HEK293 (cell line): Measurements from ENCODE around the gene KIFC1.
A peak's percentile ranks its signal among the peaks of the same experiment; 100 is the strongest.

Experiments
- HOXD13 ChIP-seq: sonication (generic); formaldehyde crosslinking; IDR thresholded peaks from 2 replicates; pipeline ENCODE4 v1.8.0; 2022; ENCODE audit warnings: missing genetic modification reagents, borderline replicate concordance
- PRDM1 ChIP-seq: fragments of 450-650 bp; formaldehyde crosslinking; IDR thresholded peaks from 2 replicates; pipeline ENCODE4; 2016; ENCODE audit warnings: missing biosample characterization, missing genetic modification characterization
- RBAK ChIP-seq: fragments of 450-650 bp; formaldehyde crosslinking; IDR thresholded peaks from 2 replicates; pipeline ENCODE4 v1.5.1; 2016; ENCODE audit warnings: missing biosample characterization, missing genetic modification characterization
- TCF7L2 ChIP-seq: IDR thresholded peaks from 2 replicates; pipeline ENCODE4 v1.6.1; 2011; ENCODE audit warnings: low read depth, mild to moderate bottlenecking, inconsistent platforms, low read length, moderate library complexity, borderline replicate concordance
- ZBTB17 ChIP-seq: fragments of 450-650 bp; formaldehyde crosslinking; IDR thresholded peaks from 2 replicates; pipeline ENCODE4 v1.5.1; 2016; ENCODE audit warnings: missing biosample characterization, missing genetic modification characterization
- ZBTB21 ChIP-seq: fragments of 450-650 bp; formaldehyde crosslinking; IDR thresholded peaks from 2 replicates; pipeline ENCODE4 v1.5.1; 2017; ENCODE audit warnings: missing biosample characterization, missing genetic modification characterization
- ZNF112 ChIP-seq: fragments of 450-650 bp; formaldehyde crosslinking; IDR thresholded peaks from 2 replicates; pipeline ENCODE4 v1.5.0; 2017; ENCODE audit warnings: missing biosample characterization, missing genetic modification characterization
- ZNF157 ChIP-seq: fragments of 450-650 bp; formaldehyde crosslinking; IDR thresholded peaks from 2 replicates; pipeline ENCODE4 v1.5.1; 2016; ENCODE audit warnings: missing biosample characterization, missing genetic modification characterization
- ZNF16 ChIP-seq: fragments of 450-650 bp; formaldehyde crosslinking; IDR thresholded peaks from 2 replicates; pipeline ENCODE4 v1.5.1; 2016; ENCODE audit warnings: low read depth, missing biosample characterization, missing genetic modification characterization
- ZNF175 ChIP-seq: fragments of 450-650 bp; formaldehyde crosslinking; IDR thresholded peaks from 2 replicates; pipeline ENCODE4 v1.5.1; 2016; ENCODE audit warnings: missing biosample characterization, missing genetic modification characterization
- ZNF19 ChIP-seq: fragments of 450-650 bp; formaldehyde crosslinking; IDR thresholded peaks from 2 replicates; pipeline ENCODE4; 2016; ENCODE audit warnings: missing biosample characterization, missing genetic modification characterization, low read depth
- ZNF23 ChIP-seq: fragments of 450-650 bp; formaldehyde crosslinking; IDR thresholded peaks from 2 replicates; pipeline ENCODE4 v1.5.1; 2016; ENCODE audit warnings: missing biosample characterization, missing genetic modification characterization, borderline replicate concordance
- ZNF248 ChIP-seq: fragments of 450-650 bp; formaldehyde crosslinking; IDR thresholded peaks from 2 replicates; pipeline ENCODE4 v1.5.1; 2017; ENCODE audit warnings: missing biosample characterization, missing genetic modification characterization
- ZNF404 ChIP-seq: fragments of 450-650 bp; formaldehyde crosslinking; IDR thresholded peaks from 2 replicates; pipeline ENCODE4 v1.5.1; 2017; ENCODE audit warnings: missing biosample characterization, missing genetic modification characterization
- ZNF510 ChIP-seq: fragments of 450-650 bp; formaldehyde crosslinking; IDR thresholded peaks from 2 replicates; pipeline ENCODE4 v1.5.1; 2018; ENCODE audit warnings: mild to moderate bottlenecking, missing genetic modification characterization, missing biosample characterization; ENCODE audit not compliant: insufficient replicate concordance
- ZNF514 ChIP-seq: fragments of 450-650 bp; formaldehyde crosslinking; IDR thresholded peaks from 2 replicates; pipeline ENCODE4 v1.5.1; 2016; ENCODE audit warnings: missing biosample characterization, missing genetic modification characterization
- ZNF529 ChIP-seq: fragments of 450-650 bp; formaldehyde crosslinking; IDR thresholded peaks from 2 replicates; pipeline ENCODE4 v1.5.1; 2017; ENCODE audit warnings: missing genetic modification characterization, missing biosample characterization; ENCODE audit not compliant: insufficient replicate concordance
- ZNF623 ChIP-seq: fragments of 450-650 bp; formaldehyde crosslinking; IDR thresholded peaks from 2 replicates; pipeline ENCODE4 v1.5.1; 2016; ENCODE audit warnings: missing biosample characterization, missing genetic modification characterization
- ZNF658 ChIP-seq: fragments of 450-650 bp; formaldehyde crosslinking; IDR thresholded peaks from 2 replicates; pipeline ENCODE4; 2016; ENCODE audit warnings: missing biosample characterization, missing genetic modification characterization
- ZNF768 ChIP-seq: fragments of 450-650 bp; formaldehyde crosslinking; IDR thresholded peaks from 2 replicates; pipeline ENCODE4 v1.5.1; 2018; ENCODE audit warnings: missing biosample characterization, mild to moderate bottlenecking, missing genetic modification characterization
- ZNF777 ChIP-seq: fragments of 450-650 bp; formaldehyde crosslinking; IDR thresholded peaks from 2 replicates; pipeline ENCODE4 v1.5.1; 2017; ENCODE audit warnings: missing biosample characterization, missing genetic modification characterization, borderline replicate concordance
- ZNF785 ChIP-seq: fragments of 450-650 bp; formaldehyde crosslinking; IDR thresholded peaks from 2 replicates; pipeline ENCODE4 v1.5.1; 2016; ENCODE audit warnings: missing biosample characterization, missing genetic modification characterization
- ZNF830 ChIP-seq: fragments of 450-650 bp; IDR thresholded peaks from 2 replicates; pipeline ENCODE4 v1.5.0; 2018; ENCODE audit warnings: missing biosample characterization, missing genetic modification characterization, low read depth, mild to moderate bottlenecking, moderate library complexity
- ZSCAN30 ChIP-seq: fragments of 450-650 bp; IDR thresholded peaks from 2 replicates; pipeline ENCODE4 v1.5.1; 2018; ENCODE audit warnings: missing biosample characterization, mild to moderate bottlenecking, missing genetic modification characterization, moderate library complexity
- ZSCAN5A ChIP-seq: fragments of 450-650 bp; formaldehyde crosslinking; IDR thresholded peaks from 2 replicates; pipeline ENCODE4 v1.5.1; 2016; ENCODE audit warnings: missing biosample characterization, missing genetic modification characterization
- TF ChIP-seq, protein P1 (sequence below): fragments of 450-650 bp; formaldehyde crosslinking; IDR thresholded peaks from 2 replicates; pipeline ENCODE4 v1.5.1; 2016; ENCODE audit warnings: missing biosample characterization, missing genetic modification characterization
- TF ChIP-seq, protein P2 (sequence below): fragments of 450-650 bp; formaldehyde crosslinking; IDR thresholded peaks from 2 replicates; pipeline ENCODE4 v1.5.1; 2016; ENCODE audit warnings: missing biosample characterization, missing genetic modification characterization
- TF ChIP-seq, protein P3 (sequence below): fragments of 450-650 bp; formaldehyde crosslinking; IDR thresholded peaks from 2 replicates; pipeline ENCODE4 v1.5.1; 2017; ENCODE audit warnings: missing biosample characterization, missing genetic modification characterization
- TF ChIP-seq, protein P4 (sequence below): fragments of 450-650 bp; formaldehyde crosslinking; IDR thresholded peaks from 2 replicates; pipeline ENCODE4 v1.5.1; 2016; ENCODE audit warnings: missing biosample characterization, missing genetic modification characterization

The KIFC1 gene

GRCh38 chr6:33344701-33345697 lies 46.6 kb upstream of the KIFC1 start (continued):
- no peak for TF ChIP-seq ZNF16 (tag by site-specific recombination)
- TF ChIP-seq ZNF157 (tag by site-specific recombination) = no peak
- peak; percentile 81 for TF ChIP-seq ZSCAN30 (tag by site-specific recombination)
- TF ChIP-seq, protein P1, sequence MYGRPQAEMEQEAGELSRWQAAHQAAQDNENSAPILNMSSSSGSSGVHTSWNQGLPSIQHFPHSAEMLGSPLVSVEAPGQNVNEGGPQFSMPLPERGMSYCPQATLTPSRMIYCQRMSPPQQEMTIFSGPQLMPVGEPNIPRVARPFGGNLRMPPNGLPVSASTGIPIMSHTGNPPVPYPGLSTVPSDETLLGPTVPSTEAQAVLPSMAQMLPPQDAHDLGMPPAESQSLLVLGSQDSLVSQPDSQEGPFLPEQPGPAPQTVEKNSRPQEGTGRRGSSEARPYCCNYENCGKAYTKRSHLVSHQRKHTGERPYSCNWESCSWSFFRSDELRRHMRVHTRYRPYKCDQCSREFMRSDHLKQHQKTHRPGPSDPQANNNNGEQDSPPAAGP = no peak
- no peak for TF ChIP-seq ZNF404 (tag by site-specific recombination)
- no peak for TF ChIP-seq ZNF514 (tag by site-specific recombination)
- no peak for TF ChIP-seq ZNF777 (tag by site-specific recombination)
- TF ChIP-seq, protein P2, sequence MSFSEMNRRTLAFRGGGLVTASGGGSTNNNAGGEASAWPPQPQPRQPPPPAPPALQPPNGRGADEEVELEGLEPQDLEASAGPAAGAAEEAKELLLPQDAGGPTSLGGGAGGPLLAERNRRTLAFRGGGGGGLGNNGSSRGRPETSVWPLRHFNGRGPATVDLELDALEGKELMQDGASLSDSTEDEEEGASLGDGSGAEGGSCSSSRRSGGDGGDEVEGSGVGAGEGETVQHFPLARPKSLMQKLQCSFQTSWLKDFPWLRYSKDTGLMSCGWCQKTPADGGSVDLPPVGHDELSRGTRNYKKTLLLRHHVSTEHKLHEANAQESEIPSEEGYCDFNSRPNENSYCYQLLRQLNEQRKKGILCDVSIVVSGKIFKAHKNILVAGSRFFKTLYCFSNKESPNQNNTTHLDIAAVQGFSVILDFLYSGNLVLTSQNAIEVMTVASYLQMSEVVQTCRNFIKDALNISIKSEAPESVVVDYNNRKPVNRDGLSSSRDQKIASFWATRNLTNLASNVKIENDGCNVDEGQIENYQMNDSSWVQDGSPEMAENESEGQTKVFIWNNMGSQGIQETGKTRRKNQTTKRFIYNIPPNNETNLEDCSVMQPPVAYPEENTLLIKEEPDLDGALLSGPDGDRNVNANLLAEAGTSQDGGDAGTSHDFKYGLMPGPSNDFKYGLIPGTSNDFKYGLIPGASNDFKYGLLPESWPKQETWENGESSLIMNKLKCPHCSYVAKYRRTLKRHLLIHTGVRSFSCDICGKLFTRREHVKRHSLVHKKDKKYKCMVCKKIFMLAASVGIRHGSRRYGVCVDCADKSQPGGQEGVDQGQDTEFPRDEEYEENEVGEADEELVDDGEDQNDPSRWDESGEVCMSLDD (tag by site-specific recombination) = no peak
- TF ChIP-seq PRDM1 = peak; percentile 46; the same call in 1 of the 2 replicates
- no peak for TF ChIP-seq ZNF658 (tag by site-specific recombination)
- TF ChIP-seq ZNF112 (tag by site-specific recombination) = no peak
- no peak for TF ChIP-seq ZNF175 (tag by site-specific recombination)
- TF ChIP-seq TCF7L2 = no peak
- TF ChIP-seq HOXD13 (CRISPR knock-in tag) = peak; percentile 98
- no peak for TF ChIP-seq ZNF623 (tag by site-specific recombination)
- no peak for TF ChIP-seq ZNF248 (tag by site-specific recombination)
- TF ChIP-seq ZNF19 (tag by site-specific recombination) = no peak
- TF ChIP-seq, protein P3, sequence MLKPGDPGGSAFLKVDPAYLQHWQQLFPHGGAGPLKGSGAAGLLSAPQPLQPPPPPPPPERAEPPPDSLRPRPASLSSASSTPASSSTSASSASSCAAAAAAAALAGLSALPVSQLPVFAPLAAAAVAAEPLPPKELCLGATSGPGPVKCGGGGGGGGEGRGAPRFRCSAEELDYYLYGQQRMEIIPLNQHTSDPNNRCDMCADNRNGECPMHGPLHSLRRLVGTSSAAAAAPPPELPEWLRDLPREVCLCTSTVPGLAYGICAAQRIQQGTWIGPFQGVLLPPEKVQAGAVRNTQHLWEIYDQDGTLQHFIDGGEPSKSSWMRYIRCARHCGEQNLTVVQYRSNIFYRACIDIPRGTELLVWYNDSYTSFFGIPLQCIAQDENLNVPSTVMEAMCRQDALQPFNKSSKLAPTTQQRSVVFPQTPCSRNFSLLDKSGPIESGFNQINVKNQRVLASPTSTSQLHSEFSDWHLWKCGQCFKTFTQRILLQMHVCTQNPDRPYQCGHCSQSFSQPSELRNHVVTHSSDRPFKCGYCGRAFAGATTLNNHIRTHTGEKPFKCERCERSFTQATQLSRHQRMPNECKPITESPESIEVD = no peak; the same call in 1 of the 2 replicates
- TF ChIP-seq ZSCAN5A (tag by site-specific recombination) = no peak
- no peak for TF ChIP-seq ZNF510 (tag by site-specific recombination)
- TF ChIP-seq ZNF785 (tag by site-specific recombination) = no peak
- TF ChIP-seq RBAK = no peak
- peak; percentile 88 for TF ChIP-seq ZBTB17
- no peak for TF ChIP-seq ZNF768 (tag by site-specific recombination)
- TF ChIP-seq, protein P4, sequence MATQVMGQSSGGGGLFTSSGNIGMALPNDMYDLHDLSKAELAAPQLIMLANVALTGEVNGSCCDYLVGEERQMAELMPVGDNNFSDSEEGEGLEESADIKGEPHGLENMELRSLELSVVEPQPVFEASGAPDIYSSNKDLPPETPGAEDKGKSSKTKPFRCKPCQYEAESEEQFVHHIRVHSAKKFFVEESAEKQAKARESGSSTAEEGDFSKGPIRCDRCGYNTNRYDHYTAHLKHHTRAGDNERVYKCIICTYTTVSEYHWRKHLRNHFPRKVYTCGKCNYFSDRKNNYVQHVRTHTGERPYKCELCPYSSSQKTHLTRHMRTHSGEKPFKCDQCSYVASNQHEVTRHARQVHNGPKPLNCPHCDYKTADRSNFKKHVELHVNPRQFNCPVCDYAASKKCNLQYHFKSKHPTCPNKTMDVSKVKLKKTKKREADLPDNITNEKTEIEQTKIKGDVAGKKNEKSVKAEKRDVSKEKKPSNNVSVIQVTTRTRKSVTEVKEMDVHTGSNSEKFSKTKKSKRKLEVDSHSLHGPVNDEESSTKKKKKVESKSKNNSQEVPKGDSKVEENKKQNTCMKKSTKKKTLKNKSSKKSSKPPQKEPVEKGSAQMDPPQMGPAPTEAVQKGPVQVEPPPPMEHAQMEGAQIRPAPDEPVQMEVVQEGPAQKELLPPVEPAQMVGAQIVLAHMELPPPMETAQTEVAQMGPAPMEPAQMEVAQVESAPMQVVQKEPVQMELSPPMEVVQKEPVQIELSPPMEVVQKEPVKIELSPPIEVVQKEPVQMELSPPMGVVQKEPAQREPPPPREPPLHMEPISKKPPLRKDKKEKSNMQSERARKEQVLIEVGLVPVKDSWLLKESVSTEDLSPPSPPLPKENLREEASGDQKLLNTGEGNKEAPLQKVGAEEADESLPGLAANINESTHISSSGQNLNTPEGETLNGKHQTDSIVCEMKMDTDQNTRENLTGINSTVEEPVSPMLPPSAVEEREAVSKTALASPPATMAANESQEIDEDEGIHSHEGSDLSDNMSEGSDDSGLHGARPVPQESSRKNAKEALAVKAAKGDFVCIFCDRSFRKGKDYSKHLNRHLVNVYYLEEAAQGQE (tag by site-specific recombination) = no peak
- TF ChIP-seq ZBTB21 (tag by site-specific recombination) = peak; percentile 10; the same call in 1 of the 2 replicates
- TF ChIP-seq ZNF23 (tag by site-specific recombination) = no peak
- no peak for TF ChIP-seq ZNF529 (tag by site-specific recombination)
- TF ChIP-seq ZNF830 (tag by site-specific recombination) = no peak
